PC-3 (cell line): ENCODE measurements around the gene SLC23A2. TPM values are rescaled to one million over a fixed set of nuclear protein-coding genes. Genes with fewer than 3 reads are reported as not detected.

Source experiments
- ATAC-seq: fragments of 200-7000 bp; cut with Tn5 transposase; 2 replicates; pipeline ENCODE4 v1.9.1; 2020; ENCODE audit warnings: mild to moderate bottlenecking, moderate library complexity
- BruUV-seq: library from RNA; stranded (reverse); fragments of 400-500 nt; replicated peaks from 2 replicates; lab custom pipeline; 2021; lab: Mats Ljungman, UMichigan
- CTCF ChIA-PET: fragments of 300-600 bp; sonication (Branson Sonifier 250); formaldehyde crosslinking; loops from one replicate; lab custom pipeline; 2022; ENCODE audit warnings: antibody characterized with exemption; lab: Charles Lee
- POLR2A ChIA-PET: fragments of 300-600 bp; sonication (Branson Sonifier 250); formaldehyde crosslinking; loops from one replicate; lab custom pipeline; 2022; ENCODE audit warnings: antibody characterized with exemption; ENCODE audit not compliant: unreplicated experiment; lab: Charles Lee
- DNase-seq: peaks from one replicate; pipeline ENCODE4 v3.0.0-alpha.2; 2015
- H2AFZ ChIP-seq: fragments of 300-600 bp; sonication (generic); 2 replicates; pipeline ENCODE4 v1.6.0; 2016; ENCODE audit warnings: antibody characterized with exemption, low read length
- H3F3A ChIP-seq: fragments of 300-600 bp; sonication (generic); one replicate; pipeline ENCODE4 v1.6.0; 2017; ENCODE audit warnings: antibody characterized with exemption, low read length, control low read depth, mild to moderate bottlenecking; ENCODE audit not compliant: unreplicated experiment
- H3K27ac ChIP-seq: fragments of 300-600 bp; sonication (generic); 2 replicates; pipeline ENCODE4 v1.5.1; 2016; ENCODE audit warnings: mild to moderate bottlenecking, low read length
- H3K27me3 ChIP-seq: fragments of 300-600 bp; sonication (generic); 2 replicates; pipeline ENCODE4 v1.6.1; 2016; ENCODE audit warnings: low read length, mixed read lengths
- H3K36me3 ChIP-seq: fragments of 300-600 bp; sonication (generic); 2 replicates; pipeline ENCODE4 v1.6.1; 2016; ENCODE audit warnings: low read depth, mixed run types, low read length, mixed read lengths
- H3K4me1 ChIP-seq: fragments of 300-600 bp; sonication (generic); 2 replicates; pipeline ENCODE4 v1.5.1; 2016; ENCODE audit warnings: low read length; ENCODE audit not compliant: insufficient read depth
- H3K4me2 ChIP-seq: fragments of 300-600 bp; sonication (generic); 2 replicates; pipeline ENCODE4 v1.6.0; 2016; ENCODE audit warnings: low read length
- H3K4me3 ChIP-seq: fragments of 300-600 bp; sonication (generic); 2 replicates; pipeline ENCODE4 v1.5.1; 2016; ENCODE audit warnings: mild to moderate bottlenecking, low read length, mixed read lengths
- H3K79me2 ChIP-seq: fragments of 300-600 bp; sonication (generic); 2 replicates; pipeline ENCODE4 v1.6.1; 2017; ENCODE audit warnings: low read length, mixed read lengths
- H3K9ac ChIP-seq: fragments of 300-600 bp; sonication (generic); 2 replicates; pipeline ENCODE4 v1.6.0; 2016; ENCODE audit warnings: mild to moderate bottlenecking, low read length
- H3K9me2 ChIP-seq: fragments of 300-600 bp; sonication (generic); replicated peaks from 2 replicates; pipeline ENCODE4 v1.6.1; 2016; ENCODE audit warnings: mixed run types, low read length, mixed read lengths
- H3K9me3 ChIP-seq: fragments of 300-600 bp; sonication (generic); 2 replicates; pipeline ENCODE4 v1.6.1; 2016; ENCODE audit warnings: low read length, mixed read lengths
- H4K20me1 ChIP-seq: fragments of 300-600 bp; sonication (generic); 2 replicates; pipeline ENCODE4 v1.6.1; 2016; ENCODE audit warnings: low read length, mixed read lengths
- EZH2 ChIP-seq: fragments of 300-600 bp; sonication (generic); IDR thresholded peaks from one replicate; pipeline ENCODE4 v1.6.1; 2017; ENCODE audit warnings: antibody characterized with exemption, mild to moderate bottlenecking, low read length; ENCODE audit not compliant: unreplicated experiment
- EZH2phosphoT487 ChIP-seq: fragments of 300-600 bp; sonication (generic); IDR thresholded peaks from 2 replicates; pipeline ENCODE4 v1.6.1; 2018; ENCODE audit warnings: mild to moderate bottlenecking, antibody characterized with exemption, low read length, borderline replicate concordance
- intact Hi-C: fragments of 100-400 bp; cut with micrococcal nuclease; formaldehyde crosslinking; loops from 2 replicates; pipeline ENCODE4 v1.9.0; 2023
- total RNA-seq: library from RNA; depleted of rRNA; stranded (reverse); fragments of >200 nt; gene quantifications from 2 replicates; pipeline ENCODE4 v1.2.3, GENCODE V29; 2014
- TF ChIP-seq, protein P1 (sequence below): fragments of 300-600 bp; sonication (generic); conservative IDR thresholded peaks from 2 replicates; pipeline ENCODE4 v1.5.1; 2017; ENCODE audit warnings: antibody characterized with exemption, low read depth, mild to moderate bottlenecking, low read length

The SLC23A2 gene
- total RNA-seq, 1 experiment from 2014 or later: 18.3 TPM

DNA sequence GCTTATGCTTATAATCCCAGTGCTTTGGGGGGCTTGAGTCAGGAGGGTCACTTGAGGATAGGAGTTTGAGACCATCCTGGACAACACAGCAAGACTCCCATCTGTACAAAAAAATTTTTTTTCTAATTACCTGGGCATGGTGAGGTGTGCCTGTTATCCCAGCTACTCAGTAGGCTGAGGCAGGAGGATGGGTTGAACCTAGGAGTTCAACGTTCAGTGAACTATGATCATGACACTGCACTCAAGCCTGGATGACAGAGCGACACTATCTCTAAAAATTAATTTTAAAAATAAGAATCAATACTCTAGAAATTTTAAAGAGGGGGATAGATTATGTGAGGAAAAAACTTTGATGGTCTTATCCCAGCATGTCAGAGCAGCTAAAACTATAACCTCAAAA, 44.1 kb downstream of the SLC23A2 start:
- intact Hi-C loops: loop anchor here (5.0 kb wide), 1 partner anchor 350 kb away; no protein-coding TSS in a partner anchor
- no peak for TF ChIP-seq EZH2
- no peak for TF ChIP-seq EZH2phosphoT487
- TF ChIP-seq, protein P1, sequence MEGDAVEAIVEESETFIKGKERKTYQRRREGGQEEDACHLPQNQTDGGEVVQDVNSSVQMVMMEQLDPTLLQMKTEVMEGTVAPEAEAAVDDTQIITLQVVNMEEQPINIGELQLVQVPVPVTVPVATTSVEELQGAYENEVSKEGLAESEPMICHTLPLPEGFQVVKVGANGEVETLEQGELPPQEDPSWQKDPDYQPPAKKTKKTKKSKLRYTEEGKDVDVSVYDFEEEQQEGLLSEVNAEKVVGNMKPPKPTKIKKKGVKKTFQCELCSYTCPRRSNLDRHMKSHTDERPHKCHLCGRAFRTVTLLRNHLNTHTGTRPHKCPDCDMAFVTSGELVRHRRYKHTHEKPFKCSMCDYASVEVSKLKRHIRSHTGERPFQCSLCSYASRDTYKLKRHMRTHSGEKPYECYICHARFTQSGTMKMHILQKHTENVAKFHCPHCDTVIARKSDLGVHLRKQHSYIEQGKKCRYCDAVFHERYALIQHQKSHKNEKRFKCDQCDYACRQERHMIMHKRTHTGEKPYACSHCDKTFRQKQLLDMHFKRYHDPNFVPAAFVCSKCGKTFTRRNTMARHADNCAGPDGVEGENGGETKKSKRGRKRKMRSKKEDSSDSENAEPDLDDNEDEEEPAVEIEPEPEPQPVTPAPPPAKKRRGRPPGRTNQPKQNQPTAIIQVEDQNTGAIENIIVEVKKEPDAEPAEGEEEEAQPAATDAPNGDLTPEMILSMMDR: no peak
- Histone ChIP-seq H3K79me2 (0 out of 2 replicates have a peak, but pooled peaks cover 4% of the 10 kb centered on the region), H4K20me1 (no peaks in the 10 kb centered on the region), H3F3A (no peaks in the 10 kb centered on the region), H3K9me3 (no peaks in the 10 kb centered on the region), H3K4me1 (no peaks in the 10 kb centered on the region), H3K9ac (no peak overlapping the region), H3K4me2 (no peak overlapping the region), H3K4me3 (no peak overlapping the region), H3K9me2 (no peaks in the 10 kb centered on the region), H3K27ac (no peak overlapping the region), H2AFZ (no peak overlapping the region), H3K36me3 (peaks cover 4% of the 10 kb centered on the region; the same call in 1 of the 2 replicates), H3K27me3 (no peaks in the 10 kb centered on the region)
- ChIA-PET CTCF (interaction anchor here (0.7 kb wide), 1 partner anchor 206 kb away, joined by 3 read pairs; no protein-coding TSS in a partner anchor), POLR2A (no interaction called here)
- DNase-seq (no peak), ATAC-seq (no peak)
- BruUV-seq: no TSS peak

- Histone ChIP-seq H3K4me2 (no peak overlapping the region), H3K9me3 (no peaks in the 10 kb centered on the region), H3K27me3 (no peaks in the 10 kb centered on the region), H3K79me2 (0 out of 2 replicates have a peak, but pooled peaks cover 4% of the 10 kb centered on the region), H3K4me3 (no peak overlapping the region), H3K36me3 (peaks cover 5% of the 10 kb centered on the region; the same call in 1 of the 2 replicates), H3K4me1 (no peaks in the 10 kb centered on the region), H3K27ac (no peak overlapping the region), H4K20me1 (no peaks in the 10 kb centered on the region), H3K9me2 (no peaks in the 10 kb centered on the region), H3K9ac (no peak overlapping the region), H2AFZ (no peak overlapping the region), H3F3A (no peaks in the 10 kb centered on the region)
- intact Hi-C loops: loop anchor here (1.0 to 5.0 kb wide), 2 partner anchors 145 to 349 kb away; no protein-coding TSS in a partner anchor
- ChIA-PET POLR2A (no interaction called here), CTCF (interaction anchor here (0.7 to 1.0 kb wide), 3 partner anchors 165 to 205 kb away, joined by 3 read pairs; no protein-coding TSS in a partner anchor)
- TF ChIP-seq EZH2: no peak
- TF ChIP-seq, protein P1: peak; percentile 96
- ATAC-seq (peak; percentile 28; the same call in 1 of the 2 replicates), DNase-seq (peak; percentile 86)
- BruUV-seq: no TSS peak
Observed at GRCh38 chr20:4956200-4956810, 45.0 kb downstream of the SLC23A2 start.

- DNase-seq: no peak
- Histone ChIP-seq H3K9ac (no peak overlapping the region), H4K20me1 (no peaks in the 10 kb centered on the region), H2AFZ (no peak overlapping the region), H3F3A (no peaks in the 10 kb centered on the region), H3K4me3 (no peak overlapping the region), H3K4me2 (no peak overlapping the region), H3K36me3 (peaks cover 5% of the 10 kb centered on the region; the same call in 1 of the 2 replicates), H3K79me2 (0 out of 2 replicates have a peak, but pooled peaks cover 7% of the 10 kb centered on the region), H3K27me3 (no peaks in the 10 kb centered on the region), H3K27ac (no peak overlapping the region), H3K9me3 (no peaks in the 10 kb centered on the region), H3K4me1 (peaks cover 5% of the 10 kb centered on the region), H3K9me2 (no peaks in the 10 kb centered on the region)
- no TSS peak for BruUV-seq
- no peak for TF ChIP-seq EZH2
- no peak for TF ChIP-seq EZH2phosphoT487
- TF ChIP-seq, protein P1: no peak
- ChIA-PET CTCF (no interaction called here), POLR2A (no interaction called here)
- no peak for ATAC-seq
- intact Hi-C loops: loop anchor here (5.0 kb wide), 1 partner anchor 212 kb away; no protein-coding TSS in a partner anchor
Observed at GRCh38 chr20:4953881-4954280, 47.4 kb downstream of the SLC23A2 start.
